GM21786 (cell line): ENCODE results near the gene TFDP2.
A peak's percentile ranks its signal among the peaks of the same experiment; 100 is the strongest.
"Not testable (repeated sequence)": the region's sequence is repeated elsewhere in the genome, so short reads cannot be mapped to it uniquely, and the experiment has no call there.

Experiments
- ATAC-seq: cut with Tn5 transposase; IDR thresholded peaks from one replicate; pipeline ENCODE4 v1.9.1; 2021; ENCODE audit not compliant: unreplicated experiment

The TFDP2 gene

GRCh38 chr3:142027300-142027699, 122.0 kb downstream of the TFDP2 start:
- no peak for ATAC-seq

- ATAC-seq = no peak
These were observed 123.0 kb downstream of the TFDP2 start for GRCh38 chr3:142026333-142026732.

GRCh38 chr3:142022381-142022780, 127.0 kb downstream of the TFDP2 start:
- peak; percentile 77 for ATAC-seq

GRCh38 chr3:142021127-142021526, 128.2 kb downstream of the TFDP2 start:
- no peak for ATAC-seq

GRCh38 chr3:142019794-142020320, 129.5 kb downstream of the TFDP2 start:
- peak; percentile 76 for ATAC-seq

GRCh38 chr3:142013993-142014392, 135.4 kb downstream of the TFDP2 start:
- no peak for ATAC-seq

- ATAC-seq = no peak
These were observed 135.9 kb downstream of the TFDP2 start for GRCh38 chr3:142013326-142013980.

- ATAC-seq = no peak
These were observed 140.3 kb downstream of the TFDP2 start for GRCh38 chr3:142009029-142009428.

- no peak for ATAC-seq
These were observed 141.5 kb downstream of the TFDP2 start for GRCh38 chr3:142007710-142008399.

- not testable (repeated sequence) for ATAC-seq
These were observed 144.4 kb downstream of the TFDP2 start for GRCh38 chr3:142004957-142005356.

- ATAC-seq = no peak
These were observed 145.3 kb downstream of the TFDP2 start for GRCh38 chr3:142004025-142004424.

GRCh38 chr3:142003291-142003690, 146.1 kb downstream of the TFDP2 start:
- no peak for ATAC-seq

GRCh38 chr3:142000325-142000870, 148.9 kb downstream of the TFDP2 start:
- no peak for ATAC-seq

- ATAC-seq = no peak
These were observed 150.6 kb downstream of the TFDP2 start for GRCh38 chr3:141998669-141999290.

GRCh38 chr3:141996437-141996836, 152.9 kb downstream of the TFDP2 start:
- no peak for ATAC-seq

- ATAC-seq = no peak
These were observed 154.5 kb downstream of the TFDP2 start for GRCh38 chr3:141994856-141995255.

GRCh38 chr3:141992512-141992911, 156.8 kb downstream of the TFDP2 start:
- ATAC-seq = peak; percentile 66

GRCh38 chr3:141986548-141987107, 162.7 kb downstream of the TFDP2 start:
- no peak for ATAC-seq

GRCh38 chr3:141981084-141981483, 168.3 kb downstream of the TFDP2 start:
- ATAC-seq = no peak

- no peak for ATAC-seq
These were observed 170.2 kb downstream of the TFDP2 start for GRCh38 chr3:141979050-141979671.

GRCh38 chr3:141974777-141975176, 174.6 kb downstream of the TFDP2 start:
- ATAC-seq = not testable (repeated sequence)
